Liver (tissue), 3 donors: ENCODE measurements around the gene HDGFL3.

Experiments
- JUND ChIP-seq, 2 donors: IDR thresholded peaks; 2 replicates each; pipeline ENCODE4 v1.6.1; 2016; ENCODE audit warnings: antibody characterized with exemption in 2 of 2
- YY1 ChIP-seq: IDR thresholded peaks from 2 replicates; pipeline ENCODE4 v1.6.1; 2016; ENCODE audit warnings: antibody characterized with exemption, mild to moderate bottlenecking
- TF ChIP-seq, protein P1 (sequence below): IDR thresholded peaks from 2 replicates; pipeline ENCODE4 v1.6.1; 2016; ENCODE audit warnings: antibody characterized with exemption, mild to moderate bottlenecking
- TF ChIP-seq, protein P2 (sequence below): fragments of 150-350 bp; IDR thresholded peaks from 2 replicates; pipeline ENCODE4 v1.5.1; 2017; ENCODE audit warnings: improper control_type of control experiment, low read depth, low read length; ENCODE audit not compliant: missing input control
- TF ChIP-seq, protein P3 (sequence below): IDR thresholded peaks from 2 replicates; pipeline ENCODE4 v1.6.1; 2016; ENCODE audit warnings: antibody characterized with exemption
- TF ChIP-seq, protein P4 (sequence below): IDR thresholded peaks from 2 replicates; pipeline ENCODE4 v1.6.1; 2016; ENCODE audit warnings: antibody characterized with exemption
- donor health status: healthy.
- donor health status: healthy.

DNA sequence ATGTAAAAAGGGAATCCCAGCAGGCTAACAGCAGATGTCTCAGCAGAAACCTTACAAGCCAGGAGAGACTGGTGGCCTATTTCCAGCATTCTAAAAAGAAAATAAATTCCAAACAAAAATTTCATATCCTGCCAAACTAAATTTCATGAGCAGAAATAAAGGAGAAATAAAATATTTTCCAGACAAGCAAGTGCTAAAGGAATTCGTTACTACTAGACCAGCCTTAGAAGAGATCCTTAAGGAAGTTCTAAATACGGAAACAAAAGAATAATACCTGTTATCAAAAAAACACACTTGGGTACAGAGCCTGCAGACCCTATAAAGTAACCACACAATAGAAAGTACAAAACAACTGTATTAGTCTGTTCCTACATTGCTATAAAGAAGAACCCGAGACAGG lies 41.4 kb downstream of the HDGFL3 start:
- TF ChIP-seq, protein P1, sequence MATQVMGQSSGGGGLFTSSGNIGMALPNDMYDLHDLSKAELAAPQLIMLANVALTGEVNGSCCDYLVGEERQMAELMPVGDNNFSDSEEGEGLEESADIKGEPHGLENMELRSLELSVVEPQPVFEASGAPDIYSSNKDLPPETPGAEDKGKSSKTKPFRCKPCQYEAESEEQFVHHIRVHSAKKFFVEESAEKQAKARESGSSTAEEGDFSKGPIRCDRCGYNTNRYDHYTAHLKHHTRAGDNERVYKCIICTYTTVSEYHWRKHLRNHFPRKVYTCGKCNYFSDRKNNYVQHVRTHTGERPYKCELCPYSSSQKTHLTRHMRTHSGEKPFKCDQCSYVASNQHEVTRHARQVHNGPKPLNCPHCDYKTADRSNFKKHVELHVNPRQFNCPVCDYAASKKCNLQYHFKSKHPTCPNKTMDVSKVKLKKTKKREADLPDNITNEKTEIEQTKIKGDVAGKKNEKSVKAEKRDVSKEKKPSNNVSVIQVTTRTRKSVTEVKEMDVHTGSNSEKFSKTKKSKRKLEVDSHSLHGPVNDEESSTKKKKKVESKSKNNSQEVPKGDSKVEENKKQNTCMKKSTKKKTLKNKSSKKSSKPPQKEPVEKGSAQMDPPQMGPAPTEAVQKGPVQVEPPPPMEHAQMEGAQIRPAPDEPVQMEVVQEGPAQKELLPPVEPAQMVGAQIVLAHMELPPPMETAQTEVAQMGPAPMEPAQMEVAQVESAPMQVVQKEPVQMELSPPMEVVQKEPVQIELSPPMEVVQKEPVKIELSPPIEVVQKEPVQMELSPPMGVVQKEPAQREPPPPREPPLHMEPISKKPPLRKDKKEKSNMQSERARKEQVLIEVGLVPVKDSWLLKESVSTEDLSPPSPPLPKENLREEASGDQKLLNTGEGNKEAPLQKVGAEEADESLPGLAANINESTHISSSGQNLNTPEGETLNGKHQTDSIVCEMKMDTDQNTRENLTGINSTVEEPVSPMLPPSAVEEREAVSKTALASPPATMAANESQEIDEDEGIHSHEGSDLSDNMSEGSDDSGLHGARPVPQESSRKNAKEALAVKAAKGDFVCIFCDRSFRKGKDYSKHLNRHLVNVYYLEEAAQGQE, result no peak
- TF ChIP-seq, protein P2, sequence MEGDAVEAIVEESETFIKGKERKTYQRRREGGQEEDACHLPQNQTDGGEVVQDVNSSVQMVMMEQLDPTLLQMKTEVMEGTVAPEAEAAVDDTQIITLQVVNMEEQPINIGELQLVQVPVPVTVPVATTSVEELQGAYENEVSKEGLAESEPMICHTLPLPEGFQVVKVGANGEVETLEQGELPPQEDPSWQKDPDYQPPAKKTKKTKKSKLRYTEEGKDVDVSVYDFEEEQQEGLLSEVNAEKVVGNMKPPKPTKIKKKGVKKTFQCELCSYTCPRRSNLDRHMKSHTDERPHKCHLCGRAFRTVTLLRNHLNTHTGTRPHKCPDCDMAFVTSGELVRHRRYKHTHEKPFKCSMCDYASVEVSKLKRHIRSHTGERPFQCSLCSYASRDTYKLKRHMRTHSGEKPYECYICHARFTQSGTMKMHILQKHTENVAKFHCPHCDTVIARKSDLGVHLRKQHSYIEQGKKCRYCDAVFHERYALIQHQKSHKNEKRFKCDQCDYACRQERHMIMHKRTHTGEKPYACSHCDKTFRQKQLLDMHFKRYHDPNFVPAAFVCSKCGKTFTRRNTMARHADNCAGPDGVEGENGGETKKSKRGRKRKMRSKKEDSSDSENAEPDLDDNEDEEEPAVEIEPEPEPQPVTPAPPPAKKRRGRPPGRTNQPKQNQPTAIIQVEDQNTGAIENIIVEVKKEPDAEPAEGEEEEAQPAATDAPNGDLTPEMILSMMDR, result no peak
- TF ChIP-seq JUND (IDR thresholded peaks at IDR 0.05) (no peak), YY1 (no peak)
- TF ChIP-seq, protein P3, sequence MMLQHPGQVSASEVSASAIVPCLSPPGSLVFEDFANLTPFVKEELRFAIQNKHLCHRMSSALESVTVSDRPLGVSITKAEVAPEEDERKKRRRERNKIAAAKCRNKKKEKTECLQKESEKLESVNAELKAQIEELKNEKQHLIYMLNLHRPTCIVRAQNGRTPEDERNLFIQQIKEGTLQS, result no peak
- TF ChIP-seq, protein P4, sequence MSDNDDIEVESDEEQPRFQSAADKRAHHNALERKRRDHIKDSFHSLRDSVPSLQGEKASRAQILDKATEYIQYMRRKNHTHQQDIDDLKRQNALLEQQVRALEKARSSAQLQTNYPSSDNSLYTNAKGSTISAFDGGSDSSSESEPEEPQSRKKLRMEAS, result no peak
